NCI-H2171 treated with DMSO at 0.1 percent for 48 hours (cell line): ENCODE results near the gene CCNB1IP1.
A peak's percentile ranks its signal among the peaks of the same experiment; 100 is the strongest.
"Not testable (repeated sequence)": the region's sequence is repeated elsewhere in the genome, so short reads cannot be mapped to it uniquely, and the experiment has no call there.

Source experiments
- DNase-seq: peaks from one replicate; lab custom pipeline; 2025; lab: John Stamatoyannopoulos, UW

CCNB1IP1 gene, protein sequence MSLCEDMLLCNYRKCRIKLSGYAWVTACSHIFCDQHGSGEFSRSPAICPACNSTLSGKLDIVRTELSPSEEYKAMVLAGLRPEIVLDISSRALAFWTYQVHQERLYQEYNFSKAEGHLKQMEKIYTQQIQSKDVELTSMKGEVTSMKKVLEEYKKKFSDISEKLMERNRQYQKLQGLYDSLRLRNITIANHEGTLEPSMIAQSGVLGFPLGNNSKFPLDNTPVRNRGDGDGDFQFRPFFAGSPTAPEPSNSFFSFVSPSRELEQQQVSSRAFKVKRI

DNA sequence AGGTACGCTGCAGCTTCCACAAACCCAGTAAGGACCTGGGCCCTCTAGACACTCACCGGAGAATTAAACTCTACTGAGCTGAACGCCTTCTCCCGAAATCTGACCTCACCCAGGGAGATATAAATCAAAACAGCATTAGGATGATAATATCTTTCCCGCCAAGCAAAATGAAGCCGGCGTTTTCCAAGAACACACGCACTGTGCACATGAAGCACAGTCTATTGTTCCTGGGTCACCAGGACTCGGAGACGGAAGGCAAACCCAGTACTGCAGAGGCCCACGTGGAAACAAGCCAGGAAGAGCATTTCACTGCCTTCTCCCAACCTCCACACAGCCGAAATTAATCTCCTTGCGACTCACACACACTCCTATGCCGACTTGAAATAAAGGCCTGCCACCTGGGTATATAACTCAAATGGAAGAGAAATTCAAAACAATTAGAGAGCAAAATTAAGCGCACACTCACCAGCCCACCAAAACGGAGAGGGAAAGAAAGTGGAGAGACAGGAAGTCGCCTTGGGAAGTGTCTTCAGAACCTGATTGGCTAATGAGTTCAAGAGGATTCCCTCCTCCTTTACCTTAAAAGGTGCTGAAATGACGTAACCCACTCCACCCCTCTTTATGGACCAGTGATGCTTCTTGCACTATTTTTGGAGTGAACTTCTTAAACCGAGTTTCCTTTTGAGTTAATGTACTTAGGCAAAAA lies at the start of gene CCNB1IP1:
Gene CCNB1IP1, minus strand, starts transcription at position 492 of the 706 bp plus-strand sequence. CDS start 16,756 bp downstream, outside the sequence.
- peak; percentile 100 for DNase-seq

DNA sequence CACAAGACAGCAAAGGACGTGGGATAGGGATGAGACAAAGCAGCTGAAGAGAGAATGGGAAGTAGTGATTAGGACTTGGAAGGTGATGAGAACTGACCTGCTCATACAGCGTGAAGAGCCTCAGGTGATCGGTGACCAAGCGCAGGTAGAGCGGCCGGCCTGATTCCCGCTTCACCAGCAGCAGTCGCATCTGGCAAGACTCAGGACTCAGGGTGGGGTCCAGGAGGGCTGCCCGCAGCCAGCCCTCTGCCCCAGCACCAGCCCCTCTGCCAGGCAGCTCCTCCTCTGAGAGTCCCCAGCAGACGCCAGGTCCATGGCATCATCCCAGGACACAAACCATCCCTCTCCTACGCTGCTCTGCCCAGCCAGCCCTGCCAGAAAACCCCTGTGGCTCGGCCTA lies 49.4 kb upstream of the CCNB1IP1 start:
- no peak for DNase-seq

DNA sequence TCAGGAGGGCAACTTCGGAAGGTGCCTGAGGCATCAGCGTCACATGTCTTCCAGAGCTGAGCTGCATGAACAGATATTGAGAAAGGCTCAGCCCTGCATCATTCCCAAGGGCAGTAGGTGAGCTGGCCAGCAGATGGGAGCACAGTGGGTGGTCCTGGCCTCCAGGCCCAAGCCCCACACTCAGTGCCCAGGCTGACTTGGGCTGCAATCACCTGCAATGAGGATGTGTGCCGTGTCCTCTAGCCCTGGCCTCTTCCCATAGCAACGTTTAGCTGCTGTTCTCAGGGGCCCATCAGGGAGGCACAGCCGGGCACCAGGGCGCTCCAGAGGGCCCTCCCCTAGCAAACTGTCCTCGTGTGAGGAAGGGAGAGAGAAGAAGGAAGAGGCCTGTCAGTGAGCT lies 48.3 kb upstream of the CCNB1IP1 start:
- DNase-seq = no peak

DNA sequence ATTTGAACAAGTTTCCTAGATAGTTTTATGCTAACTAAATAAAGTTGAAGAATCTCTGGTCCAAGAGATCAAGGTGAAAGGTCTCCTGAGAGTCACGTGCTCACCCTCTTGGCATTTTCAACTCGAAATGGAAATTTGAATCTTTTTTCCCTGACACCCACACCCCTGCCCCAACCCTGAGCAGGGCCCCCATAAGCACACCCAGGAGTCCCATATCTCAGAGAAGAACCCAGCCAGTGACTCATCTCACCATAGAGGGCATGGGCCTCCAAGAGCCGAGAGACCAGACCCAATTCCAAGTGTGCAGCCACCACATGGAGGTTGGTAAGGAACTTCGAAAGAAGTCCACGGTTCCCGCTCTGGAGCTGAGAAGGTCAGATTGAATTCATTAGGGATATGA lies 47.6 kb upstream of the CCNB1IP1 start:
- DNase-seq = no peak

DNA sequence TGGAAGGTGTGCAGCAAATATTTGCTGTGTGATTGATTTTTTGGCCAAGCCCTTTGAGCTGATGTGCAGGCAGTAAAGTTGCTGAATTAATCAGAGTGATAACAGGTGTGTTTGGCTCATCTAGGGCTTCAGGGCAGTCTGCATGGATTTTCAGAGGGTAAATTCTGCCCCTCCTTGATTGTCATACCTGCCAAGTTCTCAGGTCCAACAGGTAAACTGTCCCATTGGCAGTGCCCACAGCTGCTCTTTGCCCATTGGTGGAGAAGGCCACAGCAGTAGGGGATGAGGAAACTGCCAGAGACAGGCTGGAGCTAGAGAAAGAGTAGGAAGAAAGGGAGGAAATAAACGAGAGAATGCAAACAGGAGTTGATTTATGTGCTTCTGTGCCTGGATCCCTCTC lies 46.7 kb upstream of the CCNB1IP1 start:
- DNase-seq = no peak

DNA sequence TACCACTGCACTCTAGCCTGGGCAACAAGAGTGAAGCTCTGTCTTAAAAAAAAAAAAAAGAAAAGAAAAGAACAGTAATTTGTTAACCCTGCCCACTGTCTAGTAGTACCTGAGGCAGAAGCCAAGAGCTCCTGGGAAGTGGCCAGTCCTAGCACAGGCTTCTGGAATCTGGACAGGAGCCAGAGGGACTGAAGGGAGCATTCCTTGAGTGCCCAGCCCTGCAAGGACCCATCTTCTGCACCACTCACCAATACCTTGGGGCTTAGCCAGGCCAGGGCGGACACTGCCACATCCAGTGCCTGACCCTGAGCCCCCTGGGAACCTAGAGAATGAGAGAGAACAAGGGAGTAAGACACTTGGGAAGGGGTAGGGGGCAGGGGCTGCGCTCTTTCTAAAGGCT lies 44.1 kb upstream of the CCNB1IP1 start:
- no peak for DNase-seq

DNA sequence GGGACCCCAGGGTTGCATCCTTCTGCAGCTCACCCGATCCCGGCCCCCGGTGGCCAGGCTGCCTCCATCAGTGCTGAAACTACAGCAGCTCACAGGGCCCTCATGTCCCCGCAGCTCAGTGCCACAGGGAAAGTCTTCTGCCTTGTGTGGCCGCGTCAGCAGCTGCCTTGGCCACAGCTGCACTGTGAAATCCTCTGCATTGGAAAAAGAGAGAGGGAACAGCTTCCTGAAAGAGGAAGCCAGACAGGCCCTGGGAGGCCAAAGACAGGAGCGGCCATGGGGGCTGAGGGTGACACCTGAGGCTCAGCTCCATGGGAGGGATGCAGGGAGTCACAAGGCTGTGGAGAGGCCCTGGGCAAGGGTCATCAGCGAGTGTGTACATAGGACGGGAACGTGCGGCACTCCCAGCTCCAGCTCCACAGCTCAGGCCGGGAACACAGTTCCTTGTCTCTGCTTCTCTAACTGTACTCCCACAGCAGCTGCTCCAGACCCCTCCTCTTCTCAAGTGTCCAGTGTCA lies 43.1 kb upstream of the CCNB1IP1 start:
- DNase-seq = no peak

DNA sequence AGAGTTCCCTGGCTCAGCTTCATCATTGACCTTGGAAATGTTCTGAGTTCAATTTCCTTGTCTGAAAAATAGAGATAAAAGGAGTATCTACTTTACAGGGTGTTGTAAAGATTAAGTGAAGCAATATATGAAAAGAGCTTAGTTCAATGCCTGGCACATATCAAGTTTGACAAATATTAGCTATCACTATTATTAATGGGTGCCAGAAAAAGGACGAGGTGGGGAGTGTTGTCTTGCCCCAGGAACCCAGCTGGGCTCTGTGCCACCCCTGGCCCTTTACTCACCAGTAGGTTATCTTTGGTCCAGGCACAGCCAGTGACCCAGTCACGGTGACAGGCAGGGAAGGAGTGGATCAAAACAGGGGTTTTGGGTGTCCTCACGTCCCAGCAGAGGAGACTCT lies 42.4 kb upstream of the CCNB1IP1 start:
- no peak for DNase-seq

DNA sequence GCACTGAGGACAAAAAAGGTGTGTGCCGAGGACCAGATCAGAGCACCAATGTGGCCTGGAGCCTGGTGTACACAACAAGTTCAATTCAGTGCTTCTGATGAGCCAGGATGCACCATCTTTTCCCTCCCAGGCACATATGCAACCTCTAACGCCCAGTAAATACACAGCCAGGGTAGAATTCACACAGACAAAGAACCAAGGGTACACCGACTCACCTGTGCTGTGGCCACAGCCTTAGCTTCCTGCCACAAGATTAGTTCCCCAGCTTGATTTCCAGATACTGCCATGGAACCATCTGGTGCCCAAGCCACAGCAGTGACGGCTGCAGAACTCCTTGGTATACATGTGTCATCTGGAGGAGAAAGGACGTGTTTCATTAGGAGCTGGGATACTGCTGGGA lies 39.7 kb upstream of the CCNB1IP1 start:
- DNase-seq = no peak

DNA sequence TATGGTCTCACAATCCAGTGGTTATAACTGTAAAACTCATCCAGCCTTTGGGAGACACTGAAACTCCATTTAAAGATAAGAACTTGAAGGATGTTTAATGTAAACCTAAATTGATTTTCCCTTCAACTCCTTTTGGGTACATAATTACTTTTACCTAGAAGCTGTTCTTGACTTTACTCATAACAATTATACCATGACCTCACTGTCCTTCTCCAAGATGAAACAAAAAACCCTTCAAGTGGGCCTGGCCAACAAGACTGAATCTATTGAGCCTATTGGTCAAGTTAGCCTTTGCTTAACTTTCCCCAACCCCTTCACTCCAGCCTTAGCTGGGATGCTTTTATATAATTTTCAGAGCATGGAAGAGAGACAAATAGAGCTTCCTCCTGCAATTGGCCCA lies 32.8 kb upstream of the CCNB1IP1 start:
- no peak for DNase-seq

DNA sequence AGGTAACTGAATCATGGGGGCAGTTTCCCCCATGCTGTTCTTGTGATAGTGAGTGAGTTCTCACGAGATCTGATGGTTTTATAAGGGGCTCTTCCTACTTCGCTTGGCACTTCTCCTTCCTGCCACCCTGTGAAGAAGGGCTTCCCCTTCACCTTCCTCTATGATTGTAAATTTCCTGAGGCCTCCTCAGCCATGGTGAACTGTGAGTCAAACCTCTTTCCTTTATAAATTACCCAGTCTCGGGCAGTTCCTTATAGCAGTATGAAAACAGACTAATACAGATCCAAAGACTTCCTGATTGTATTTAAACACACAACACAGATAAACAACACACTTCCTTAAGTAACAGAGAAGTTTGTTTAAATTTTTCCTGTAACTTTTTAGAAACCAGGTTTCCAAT lies 25.4 kb upstream of the CCNB1IP1 start:
- DNase-seq = not testable (repeated sequence)

DNA sequence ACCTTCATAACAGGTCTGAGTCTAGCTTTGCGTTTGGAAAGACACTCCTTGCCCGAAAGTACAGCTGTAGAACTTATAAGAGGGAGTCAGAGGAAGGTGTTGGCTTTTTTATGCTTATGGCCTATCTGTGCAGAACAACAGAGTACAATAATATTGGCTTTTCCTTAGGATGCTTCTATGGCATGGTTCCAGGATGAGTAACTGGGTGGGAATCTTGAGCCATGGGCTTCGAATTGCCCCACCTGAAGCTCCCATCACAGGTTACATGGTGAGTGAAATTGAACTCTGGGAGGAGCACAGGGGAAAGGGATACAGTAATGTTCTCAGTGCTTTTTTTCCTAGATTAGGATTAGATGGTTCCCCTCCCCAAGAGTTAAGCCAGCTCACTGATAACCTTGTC lies 23.3 kb upstream of the CCNB1IP1 start:
- DNase-seq = no peak

DNA sequence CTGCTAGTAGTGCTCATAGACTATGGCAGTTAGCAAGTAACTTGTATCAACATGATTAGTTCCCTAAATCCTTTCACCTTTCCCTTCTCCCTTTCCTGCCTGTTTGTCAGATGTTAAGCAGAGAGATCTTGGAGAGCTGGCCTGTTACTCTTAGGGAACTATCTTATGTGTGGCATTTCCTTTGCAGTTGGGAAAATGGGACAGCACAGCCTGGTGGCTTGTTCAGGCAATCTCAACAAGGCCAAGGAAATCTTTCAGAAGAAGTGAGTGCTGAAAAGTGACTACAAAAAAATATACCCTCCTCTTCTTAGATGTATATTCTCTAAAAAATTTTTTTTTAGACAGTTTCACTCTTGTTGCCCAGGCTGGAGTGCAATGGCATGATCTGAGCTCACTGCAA lies 17.8 kb upstream of the CCNB1IP1 start:
- DNase-seq = no peak

DNA sequence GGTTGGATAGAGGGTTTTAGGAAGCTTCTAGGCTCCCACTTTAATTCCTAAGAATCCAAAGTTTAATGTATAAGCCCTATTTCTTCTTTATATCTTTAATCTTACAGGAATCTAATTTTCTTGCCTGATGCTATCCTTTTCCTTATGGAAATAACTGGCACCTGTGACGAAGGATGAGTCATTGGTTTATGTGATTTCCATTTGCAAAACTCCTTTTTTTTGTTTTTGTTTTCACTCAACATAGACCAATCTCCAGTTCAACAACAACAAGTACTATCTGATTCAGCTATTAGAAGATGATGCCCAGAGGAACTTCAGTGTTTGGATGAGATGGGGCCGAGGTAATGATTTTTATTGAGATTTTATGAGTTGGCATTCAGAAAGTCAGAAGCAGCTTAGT lies 17.2 kb upstream of the CCNB1IP1 start:
- no peak for DNase-seq

DNA sequence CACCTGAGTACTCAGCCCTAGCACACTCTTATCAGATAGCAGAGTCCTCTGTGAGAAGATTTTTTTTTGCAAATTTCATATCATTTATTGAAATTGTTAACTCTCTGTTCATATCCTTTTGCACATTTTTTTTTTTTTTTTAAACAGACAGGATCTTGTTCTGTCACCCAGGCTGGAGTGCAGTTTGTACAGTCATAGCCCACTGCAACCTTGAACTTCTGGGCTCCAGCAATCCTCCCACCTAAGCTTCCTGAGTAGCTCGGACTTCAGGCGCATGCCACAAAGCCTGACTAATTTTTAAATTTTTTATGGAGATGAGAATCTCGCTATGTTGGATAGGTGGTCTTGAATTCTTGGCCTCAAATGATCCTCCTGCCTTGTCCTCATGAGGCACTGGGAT lies 14.7 kb upstream of the CCNB1IP1 start:
- no peak for DNase-seq

DNA sequence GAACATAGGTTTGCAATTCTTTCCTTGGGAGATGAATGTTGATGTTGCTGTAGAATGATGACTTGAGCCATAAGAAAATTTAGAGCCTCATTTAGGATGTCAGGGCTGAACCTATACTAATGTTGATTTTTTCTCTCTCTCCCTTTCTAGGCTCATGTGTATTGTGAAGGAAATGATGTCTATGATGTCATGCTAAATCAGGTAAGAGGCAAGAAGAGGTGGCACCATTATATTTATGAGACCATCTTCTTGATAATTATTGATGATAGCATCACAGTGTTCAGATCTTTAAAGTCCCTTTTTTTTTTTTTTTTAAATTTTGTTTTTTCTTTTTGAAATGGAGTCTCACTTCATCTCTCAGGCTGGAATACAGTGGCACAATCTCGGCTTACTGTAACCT lies 13.6 kb upstream of the CCNB1IP1 start:
- no peak for DNase-seq

DNA sequence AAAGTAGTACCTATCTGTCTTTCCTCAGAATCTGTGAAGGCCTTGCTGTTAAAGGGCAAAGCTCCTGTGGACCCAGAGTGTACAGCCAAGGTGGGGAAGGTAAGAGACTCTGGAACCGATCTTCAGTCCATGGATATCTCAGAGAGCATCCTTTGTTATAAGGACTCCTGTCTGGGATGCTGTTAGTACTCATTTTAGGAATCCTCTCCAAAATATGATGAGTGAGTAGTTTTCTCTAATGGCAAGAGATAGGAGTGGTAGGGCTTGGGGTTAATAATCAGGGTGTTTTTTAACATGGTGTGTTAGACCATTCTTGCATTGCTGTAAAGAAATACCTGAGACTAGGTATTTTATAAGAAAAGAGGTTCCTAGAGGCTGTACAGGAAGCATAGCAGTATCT lies 12.3 kb upstream of the CCNB1IP1 start:
- DNase-seq = no peak

DNA sequence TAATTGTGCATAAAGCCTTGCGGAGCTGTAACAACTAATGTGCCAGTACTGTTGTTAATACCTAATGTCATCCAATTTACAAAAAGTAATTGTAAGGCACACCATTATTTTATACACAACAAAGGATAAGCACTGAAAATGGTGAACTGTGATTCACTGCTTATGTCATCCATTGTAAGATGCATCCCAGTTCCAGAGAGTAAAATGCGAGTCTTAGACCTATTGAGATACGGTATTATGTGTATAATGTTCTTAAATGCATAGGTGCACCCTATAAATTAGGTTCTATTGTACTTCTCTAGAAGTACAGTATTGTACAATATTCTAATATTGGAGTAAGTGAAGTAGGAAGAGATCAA lies 10.8 kb upstream of the CCNB1IP1 start:
- peak; percentile 90 for DNase-seq

DNA sequence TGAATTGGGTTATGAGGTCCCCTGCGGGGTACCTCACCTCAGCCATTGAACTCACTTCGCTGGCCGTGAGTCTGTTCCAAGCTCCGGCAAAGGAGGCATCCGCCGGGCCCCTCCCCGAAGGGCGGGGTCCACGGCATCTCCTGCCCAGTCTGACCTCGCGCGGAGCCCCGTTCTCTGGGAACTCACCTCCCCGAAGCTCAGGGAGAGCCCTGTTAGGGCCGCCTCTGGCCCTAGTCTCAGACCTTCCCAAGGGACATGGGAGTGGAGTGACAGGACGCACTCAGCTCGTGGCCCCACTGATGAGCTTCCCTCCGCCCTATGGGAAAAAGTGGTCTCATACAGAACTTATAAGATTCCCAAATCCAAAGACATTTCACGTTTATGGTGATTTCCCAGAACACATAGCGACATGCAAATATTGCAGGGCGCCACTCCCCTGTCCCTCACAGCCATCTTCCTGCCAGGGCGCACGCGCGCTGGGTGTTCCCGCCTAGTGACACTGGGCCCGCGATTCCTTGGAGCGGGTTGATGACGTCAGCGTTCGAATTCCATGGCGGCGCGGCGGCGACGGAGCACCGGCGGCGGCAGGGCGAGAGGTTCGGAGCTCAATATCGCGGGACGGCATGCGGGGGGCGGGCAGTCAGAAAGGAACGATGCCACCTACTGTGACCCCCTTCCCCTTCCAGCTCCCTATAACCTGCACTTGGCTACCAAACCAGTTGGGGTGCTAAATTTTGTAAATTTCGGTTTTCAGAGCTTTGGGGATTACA lies 10.2 kb upstream of the CCNB1IP1 start, which contains the start of gene PARP2:
Gene PARP2, plus strand, starts transcription at position 544 of the 770 bp plus-strand sequence. Its CDS starts 7 bp downstream, at position 551.
- peak; percentile 100 for DNase-seq

DNA sequence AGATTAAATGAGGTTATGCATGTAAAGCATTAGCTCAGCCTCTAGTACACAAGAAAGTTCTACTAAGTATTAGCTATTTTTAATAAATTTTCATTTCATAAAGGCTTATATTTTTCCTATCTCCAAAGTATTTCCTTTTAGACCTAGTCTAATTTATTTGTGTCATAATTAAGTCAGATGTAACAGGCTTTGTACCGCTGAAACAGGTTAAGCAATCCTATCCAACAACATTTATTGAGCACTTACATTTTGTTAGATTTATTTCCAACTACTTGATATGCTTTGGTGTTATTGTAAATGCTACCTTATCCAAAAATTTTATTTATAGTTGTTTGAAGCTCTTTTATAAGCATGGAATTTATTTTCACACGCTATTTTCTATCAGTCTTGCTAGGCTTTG lies 8.6 kb upstream of the CCNB1IP1 start:
- no peak for DNase-seq

DNA sequence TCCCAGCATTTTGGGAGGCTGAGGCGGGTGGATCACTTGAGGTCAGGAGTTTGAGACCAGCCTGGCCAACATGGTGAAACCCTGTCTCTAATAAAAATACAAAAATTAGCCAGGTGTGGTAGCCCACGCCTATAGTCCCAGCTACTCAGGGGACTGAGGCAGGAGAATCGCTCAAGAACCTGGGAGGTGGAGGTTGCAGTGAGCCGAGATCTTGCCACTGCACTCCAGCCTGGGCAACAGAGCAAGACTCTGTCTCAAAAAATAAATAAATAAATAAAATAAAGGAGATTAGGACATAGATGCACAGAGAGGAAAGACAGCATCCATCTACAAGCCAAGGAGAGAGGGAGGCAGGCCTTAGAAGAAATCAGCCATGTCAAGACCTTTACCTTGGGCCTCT lies 8.0 kb upstream of the CCNB1IP1 start:
- DNase-seq = not testable (repeated sequence)

DNA sequence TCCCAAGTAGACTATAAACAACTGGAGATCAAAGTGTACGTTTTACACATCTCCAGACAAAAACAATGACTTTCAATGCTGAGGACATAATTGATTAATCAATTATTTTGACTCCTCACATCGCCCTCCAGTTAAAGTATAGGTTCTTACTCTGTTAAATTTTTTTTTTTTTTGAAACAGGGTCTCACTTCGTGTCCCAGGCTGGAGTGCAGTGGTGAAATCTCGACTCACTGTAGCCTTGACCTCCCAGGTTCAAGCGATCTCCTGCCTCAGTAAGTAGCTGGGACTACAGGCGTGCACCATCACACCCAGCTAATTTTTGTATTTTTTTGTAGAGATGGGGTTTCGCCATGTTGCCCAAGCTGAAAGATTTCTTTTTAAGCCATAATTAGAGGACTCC lies 938 bp upstream of the CCNB1IP1 start:
- no peak for DNase-seq

DNA sequence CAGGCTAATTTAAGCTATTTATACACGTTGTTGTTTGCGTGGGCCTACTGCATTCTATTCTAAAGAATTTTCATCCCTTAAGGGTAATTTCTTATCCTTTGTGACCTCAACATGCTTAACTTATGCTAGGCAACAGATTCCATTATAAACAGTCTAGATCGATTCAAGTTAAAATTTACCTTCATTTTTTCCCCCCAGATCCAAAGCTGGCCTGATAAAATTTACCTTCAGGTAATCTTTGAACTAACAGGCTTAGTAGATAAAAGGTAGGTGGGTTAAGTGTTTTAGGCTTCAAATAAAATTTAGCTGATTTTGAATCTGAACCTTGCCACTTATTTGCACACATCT lies 389 bp upstream of the CCNB1IP1 start:
- DNase-seq = no peak
